NCI-H82 (cell line): ENCODE data around the gene RPS6KC1.
A peak's percentile ranks its signal among the peaks of the same experiment; 100 is the strongest.
"Not testable (repeated sequence)": the region's sequence is repeated elsewhere in the genome, so short reads cannot be mapped to it uniquely, and the experiment has no call there.

Experiments used
- DNase-seq: peaks from one replicate; lab custom pipeline; 2025; lab: John Stamatoyannopoulos, UW

The RPS6KC1 gene, protein sequence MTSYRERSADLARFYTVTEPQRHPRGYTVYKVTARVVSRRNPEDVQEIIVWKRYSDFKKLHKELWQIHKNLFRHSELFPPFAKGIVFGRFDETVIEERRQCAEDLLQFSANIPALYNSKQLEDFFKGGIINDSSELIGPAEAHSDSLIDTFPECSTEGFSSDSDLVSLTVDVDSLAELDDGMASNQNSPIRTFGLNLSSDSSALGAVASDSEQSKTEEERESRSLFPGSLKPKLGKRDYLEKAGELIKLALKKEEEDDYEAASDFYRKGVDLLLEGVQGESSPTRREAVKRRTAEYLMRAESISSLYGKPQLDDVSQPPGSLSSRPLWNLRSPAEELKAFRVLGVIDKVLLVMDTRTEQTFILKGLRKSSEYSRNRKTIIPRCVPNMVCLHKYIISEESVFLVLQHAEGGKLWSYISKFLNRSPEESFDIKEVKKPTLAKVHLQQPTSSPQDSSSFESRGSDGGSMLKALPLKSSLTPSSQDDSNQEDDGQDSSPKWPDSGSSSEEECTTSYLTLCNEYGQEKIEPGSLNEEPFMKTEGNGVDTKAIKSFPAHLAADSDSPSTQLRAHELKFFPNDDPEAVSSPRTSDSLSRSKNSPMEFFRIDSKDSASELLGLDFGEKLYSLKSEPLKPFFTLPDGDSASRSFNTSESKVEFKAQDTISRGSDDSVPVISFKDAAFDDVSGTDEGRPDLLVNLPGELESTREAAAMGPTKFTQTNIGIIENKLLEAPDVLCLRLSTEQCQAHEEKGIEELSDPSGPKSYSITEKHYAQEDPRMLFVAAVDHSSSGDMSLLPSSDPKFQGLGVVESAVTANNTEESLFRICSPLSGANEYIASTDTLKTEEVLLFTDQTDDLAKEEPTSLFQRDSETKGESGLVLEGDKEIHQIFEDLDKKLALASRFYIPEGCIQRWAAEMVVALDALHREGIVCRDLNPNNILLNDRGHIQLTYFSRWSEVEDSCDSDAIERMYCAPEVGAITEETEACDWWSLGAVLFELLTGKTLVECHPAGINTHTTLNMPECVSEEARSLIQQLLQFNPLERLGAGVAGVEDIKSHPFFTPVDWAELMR

DNA sequence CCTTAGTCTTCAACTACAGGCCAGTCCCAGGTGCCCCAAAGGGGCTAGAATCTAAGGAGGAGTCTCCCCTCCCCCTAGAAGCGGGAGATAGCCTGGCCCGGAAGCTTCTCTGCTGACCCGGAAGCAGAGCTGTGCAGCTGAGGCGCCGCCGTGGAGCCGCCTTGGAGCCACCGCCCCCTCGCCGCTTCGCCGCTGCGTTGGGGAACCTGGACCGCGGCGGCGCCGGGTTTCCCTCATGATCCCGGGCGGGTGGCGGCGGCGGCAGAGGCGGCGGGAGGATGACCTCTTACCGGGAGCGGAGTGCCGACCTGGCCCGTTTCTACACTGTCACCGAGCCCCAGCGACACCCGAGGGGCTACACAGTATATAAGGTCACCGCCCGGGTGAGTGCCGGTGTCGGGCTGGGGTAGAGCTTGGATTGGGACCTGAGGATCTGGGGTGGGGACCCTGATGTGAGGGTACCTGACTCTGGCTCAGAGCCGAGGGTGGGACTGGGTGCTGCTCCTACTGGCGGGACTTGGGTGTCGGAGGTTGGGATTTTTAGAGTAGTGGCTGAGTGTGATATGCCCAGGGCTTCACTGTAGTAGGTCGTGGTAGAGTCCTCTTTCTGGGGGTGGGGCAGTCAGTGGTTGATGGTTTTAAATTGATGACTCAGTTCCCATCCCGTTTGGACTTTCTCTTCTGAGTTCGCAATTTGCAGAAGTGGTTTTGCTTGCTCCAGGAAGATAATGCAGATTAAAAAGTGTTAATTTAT, at the start of gene RPS6KC1:
Gene RPS6KC1, plus strand, starts transcription at position 115 of the 754 bp plus-strand sequence. Its CDS starts 164 bp downstream, at position 279.
- peak; percentile 95 for DNase-seq

DNA sequence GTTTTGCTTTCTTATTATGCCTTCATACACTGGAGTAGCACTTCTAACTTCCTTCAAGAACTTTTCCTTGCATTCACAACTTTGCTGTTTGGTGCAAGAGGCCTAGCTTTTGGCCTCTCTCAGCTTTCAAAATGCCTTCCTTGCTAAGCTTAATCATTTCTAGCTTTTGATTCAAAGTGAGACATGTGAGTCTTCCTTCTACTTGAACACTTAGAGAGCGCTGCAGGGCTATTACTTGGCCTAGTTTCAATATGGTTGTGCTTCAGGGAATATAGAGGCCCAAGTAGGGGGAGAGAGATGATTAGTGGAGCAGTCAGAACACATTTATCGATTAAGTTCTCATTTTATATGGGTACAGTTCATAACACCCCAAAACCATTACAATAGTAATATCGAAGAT, 47.8 kb upstream of the RPS6KC1 start:
- DNase-seq = no peak

DNA sequence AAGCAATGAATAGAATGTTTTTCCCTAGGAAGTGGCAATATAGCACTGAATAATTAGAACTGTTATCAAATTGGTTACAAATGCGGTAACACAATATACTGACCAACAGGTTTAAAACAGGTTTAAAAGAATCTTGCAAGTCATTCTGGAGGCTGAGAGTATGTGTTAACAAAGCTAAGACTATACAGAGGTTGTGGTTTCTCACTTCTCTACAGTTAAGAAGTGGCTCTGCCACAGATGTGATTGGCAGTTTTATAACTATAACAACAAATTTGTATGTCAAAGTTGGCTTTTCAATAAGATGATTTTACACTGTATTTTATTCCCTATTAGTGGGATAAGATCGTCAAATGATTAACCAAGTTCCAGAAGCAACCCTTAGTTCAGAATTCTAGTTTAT, 42.5 kb upstream of the RPS6KC1 start:
- DNase-seq = no peak

DNA sequence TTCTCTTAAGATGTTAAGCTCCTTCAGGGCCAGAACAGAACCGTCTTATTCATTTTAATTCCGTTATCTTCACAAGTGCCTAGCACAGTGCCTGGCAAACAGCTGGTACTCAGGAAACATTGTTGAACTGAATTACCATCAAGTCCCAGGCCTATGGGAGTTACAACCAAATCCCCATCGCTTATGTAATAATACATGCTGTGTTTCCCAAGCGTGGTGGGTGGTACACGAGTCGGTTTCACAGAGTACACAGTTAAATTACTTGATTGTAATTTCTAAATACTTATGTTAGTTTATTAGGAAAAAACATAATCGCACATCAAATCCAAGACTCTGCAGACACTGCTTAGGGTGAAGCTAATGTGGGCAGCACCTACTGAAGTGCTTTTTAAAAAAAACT, 36.4 kb upstream of the RPS6KC1 start:
- peak; percentile 62 for DNase-seq

DNA sequence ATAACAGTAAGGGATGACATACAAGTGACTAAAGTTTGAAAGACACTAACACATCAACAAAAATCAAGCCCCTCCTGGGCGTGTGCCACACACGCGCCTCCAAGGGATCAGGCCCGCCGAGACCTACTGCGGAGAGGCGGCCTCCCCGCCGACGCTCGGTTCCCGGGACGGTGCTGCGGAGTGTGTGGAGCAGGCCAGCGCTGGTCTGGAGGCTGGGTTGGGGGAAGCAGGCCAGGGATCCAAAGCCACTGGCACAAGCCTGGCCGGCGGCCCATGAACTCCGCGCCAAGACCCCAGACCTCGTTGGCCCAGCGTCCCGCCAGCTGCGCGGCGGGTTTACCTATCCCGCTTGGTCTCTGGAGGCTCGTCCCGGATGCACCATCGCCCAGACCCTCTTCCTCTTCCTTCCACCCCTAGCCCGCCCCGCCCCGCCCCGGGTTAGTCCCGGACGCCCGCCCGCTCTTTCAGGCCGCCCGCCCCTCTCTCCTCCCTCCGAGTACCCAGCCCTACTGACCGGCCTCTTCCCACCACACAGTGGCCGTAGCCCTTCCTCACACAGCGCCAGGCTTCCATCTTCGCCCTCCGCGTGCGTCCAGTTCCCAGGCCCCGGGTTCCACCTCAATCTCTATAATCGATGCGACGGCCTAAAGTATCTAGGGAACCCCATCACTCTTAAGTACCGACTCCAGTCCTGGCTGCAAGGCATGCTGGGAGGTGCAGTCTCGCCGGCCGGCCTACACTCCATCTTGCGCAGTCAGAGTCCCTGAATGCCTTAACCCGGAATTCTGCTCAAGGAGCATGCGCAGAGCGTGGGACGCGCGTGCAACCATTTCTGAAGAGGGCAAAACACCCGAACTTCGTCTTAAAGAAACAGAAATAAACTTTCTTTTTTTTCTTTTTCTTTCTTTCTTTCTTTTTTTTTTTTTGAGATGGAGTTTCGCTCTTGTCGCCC, 35.7 kb upstream of the RPS6KC1 start, which contains the start of gene ANGEL2:
Gene ANGEL2, minus strand, starts transcription at position 769 of the 952 bp plus-strand sequence. Its CDS starts 196 bp downstream, at position 573.
- DNase-seq = peak; percentile 99

DNA sequence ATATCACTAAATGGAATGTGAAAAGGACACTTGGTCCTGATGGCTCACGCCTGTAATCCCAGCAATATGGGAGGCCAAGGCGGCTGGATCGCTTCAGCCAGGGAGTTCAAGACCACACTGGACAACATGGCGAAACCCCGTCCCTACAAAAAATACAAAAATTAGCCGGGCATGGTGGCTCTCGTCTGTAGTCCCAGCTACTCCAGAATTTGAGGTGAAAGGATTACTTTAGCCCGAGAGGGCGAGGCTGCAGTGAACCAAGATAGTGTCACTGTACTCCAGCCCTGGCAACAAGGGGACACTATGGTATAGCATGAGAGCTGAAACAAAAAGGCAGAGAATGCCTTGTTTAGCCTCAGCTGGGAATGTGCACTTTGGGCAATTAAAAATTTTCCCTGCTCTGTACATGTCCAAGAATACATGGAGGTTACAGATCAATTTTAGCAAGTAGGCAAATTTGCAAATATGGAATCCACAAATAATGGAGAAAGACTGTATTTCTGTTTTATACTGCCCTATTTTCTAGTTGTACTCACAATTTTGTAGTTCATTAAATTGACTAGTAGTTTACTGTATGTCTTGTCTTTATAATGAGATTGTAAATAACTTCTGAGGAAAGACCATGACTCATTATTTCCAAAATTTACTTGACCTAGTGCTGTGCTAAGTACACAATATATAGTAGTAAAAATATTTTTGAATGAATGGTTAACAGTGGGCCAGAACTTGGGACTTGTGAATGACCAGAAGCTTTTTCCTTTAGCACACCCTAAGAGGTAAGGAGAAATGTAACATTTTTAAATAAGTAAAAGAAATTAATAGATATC, 33.4 kb upstream of the RPS6KC1 start:
- no peak for DNase-seq

DNA sequence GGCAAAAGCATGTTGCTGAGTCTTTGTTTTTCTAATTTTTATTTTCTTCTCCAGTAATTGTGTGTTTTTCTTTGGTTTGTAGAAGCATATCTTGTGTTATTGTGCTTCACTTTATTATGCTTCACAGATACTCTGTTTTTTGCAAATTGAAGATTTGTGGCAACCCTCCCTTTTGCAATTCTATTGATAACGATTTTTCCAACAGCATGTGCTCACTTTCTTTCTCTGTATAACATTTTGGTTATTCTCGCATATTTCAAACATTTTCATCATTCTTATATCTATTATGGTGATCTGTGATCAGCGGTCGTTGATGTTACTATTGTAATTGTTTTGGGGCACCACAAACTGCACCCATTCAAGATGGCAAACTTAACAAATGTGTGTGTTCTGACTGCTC, 31.6 kb upstream of the RPS6KC1 start:
- DNase-seq = no peak

DNA sequence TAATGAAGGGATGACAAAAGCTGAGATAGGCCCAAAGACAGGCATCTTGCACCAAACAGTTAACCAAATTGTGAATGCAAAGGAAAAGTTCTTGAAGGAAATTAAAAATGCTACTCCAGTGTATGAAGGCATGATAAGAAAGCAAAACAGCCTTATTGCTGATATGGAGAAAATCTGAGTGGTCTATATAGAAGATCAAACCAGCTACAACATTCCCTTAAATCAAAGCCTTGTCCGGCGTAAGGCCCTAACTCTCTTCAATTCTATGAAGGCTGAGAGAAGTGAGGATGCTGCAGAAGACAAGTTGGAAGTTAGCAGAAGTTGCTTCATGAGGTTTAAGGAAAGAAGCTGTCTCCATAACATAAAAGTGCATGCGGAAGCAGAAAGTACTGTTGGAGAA, 31.0 kb upstream of the RPS6KC1 start:
- no peak for DNase-seq

DNA sequence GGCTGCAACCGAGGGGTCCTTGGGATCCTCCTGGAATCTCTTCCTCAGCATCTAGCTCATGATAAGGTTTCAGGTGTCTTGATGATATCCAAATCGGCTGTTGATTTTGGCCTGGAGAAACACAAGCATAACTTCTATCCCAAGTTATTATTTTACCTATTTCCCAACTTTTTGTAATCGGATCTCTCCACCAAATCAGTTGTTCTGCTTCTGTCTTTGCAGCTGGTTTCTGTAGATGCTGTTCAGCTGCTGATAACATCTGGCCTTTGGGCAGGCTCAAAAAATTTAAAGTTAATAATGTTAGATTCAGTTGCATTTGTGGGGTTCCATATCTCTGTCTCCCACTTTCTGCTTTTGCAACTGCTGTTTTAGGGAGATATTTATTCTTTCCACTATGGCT, 24.0 kb upstream of the RPS6KC1 start:
- not testable (repeated sequence) for DNase-seq

DNA sequence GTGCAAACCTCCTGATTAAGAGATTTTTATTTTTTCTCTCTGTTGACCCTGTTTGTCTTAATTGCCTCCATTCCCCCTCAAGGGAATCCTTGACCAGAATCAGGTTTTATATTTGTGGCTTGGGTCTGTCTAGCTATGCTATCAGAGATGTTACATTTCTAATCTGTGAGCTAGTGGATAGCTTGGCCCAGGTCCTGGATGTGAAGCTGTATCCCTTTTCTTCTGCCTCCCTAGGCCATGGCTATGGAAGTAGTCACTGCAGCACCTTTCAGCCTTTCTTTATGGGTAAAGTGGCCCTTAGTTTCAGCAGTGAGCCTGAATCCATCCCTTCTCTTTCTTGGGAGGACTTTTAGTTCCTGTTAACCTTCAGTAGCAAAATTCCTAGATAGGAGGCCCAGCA, 18.4 kb upstream of the RPS6KC1 start:
- DNase-seq = peak; percentile 20

DNA sequence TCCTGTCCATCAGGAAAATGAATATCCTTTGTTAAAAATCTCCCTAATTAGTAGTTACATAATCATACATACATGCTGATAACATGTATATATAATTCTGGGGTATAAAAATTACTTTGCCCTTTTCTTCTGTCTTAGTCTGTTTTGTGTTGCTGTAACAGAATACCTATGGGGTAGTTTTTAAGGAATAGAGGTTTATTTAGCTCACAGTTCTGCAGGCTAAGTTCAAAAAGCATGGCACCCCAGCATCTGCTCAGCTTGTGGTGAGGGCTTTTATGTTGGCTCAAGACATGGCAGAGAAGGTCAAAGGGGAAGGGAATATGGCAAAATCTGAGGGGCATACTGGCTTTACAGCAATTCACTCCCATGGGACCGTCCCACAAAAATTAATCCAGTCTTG, 16.3 kb upstream of the RPS6KC1 start:
- no peak for DNase-seq

DNA sequence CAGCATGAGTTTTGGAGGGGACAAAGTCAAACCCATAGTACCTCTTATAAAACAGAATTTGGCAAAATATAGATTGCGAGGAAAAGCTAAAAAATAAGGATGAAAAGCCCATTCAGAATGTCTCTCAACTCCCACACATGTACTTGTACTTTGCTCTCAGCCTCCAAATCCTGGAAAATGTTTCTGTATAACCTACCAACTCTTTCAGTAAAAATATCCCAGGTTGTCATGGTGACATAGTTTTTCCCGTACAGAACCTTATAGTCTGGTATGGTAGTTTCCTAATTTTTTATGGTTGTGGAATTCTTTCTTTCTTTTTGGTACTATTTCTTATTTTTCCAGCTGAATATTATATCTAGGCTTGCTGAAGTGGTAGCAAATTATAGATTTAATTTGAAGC, 15.5 kb upstream of the RPS6KC1 start:
- DNase-seq = no peak

DNA sequence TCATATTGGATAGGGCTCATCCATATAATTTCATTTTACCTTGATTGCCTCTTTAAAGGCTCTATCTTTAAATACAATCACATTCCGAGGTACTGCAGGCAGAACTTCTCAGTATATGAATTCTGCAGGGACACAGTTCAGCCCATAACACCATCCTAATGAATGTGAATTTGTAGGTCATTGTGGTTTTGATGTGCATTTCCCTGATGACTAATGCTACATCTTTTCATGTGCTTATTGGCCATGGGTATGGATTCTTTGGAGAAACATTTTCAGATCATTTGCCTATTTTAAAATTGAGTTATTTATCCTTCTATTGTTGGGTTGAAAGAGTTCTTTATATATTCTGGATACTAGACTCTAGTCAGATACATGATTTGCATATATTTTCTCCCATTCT, 9.6 kb upstream of the RPS6KC1 start:
- no peak for DNase-seq

DNA sequence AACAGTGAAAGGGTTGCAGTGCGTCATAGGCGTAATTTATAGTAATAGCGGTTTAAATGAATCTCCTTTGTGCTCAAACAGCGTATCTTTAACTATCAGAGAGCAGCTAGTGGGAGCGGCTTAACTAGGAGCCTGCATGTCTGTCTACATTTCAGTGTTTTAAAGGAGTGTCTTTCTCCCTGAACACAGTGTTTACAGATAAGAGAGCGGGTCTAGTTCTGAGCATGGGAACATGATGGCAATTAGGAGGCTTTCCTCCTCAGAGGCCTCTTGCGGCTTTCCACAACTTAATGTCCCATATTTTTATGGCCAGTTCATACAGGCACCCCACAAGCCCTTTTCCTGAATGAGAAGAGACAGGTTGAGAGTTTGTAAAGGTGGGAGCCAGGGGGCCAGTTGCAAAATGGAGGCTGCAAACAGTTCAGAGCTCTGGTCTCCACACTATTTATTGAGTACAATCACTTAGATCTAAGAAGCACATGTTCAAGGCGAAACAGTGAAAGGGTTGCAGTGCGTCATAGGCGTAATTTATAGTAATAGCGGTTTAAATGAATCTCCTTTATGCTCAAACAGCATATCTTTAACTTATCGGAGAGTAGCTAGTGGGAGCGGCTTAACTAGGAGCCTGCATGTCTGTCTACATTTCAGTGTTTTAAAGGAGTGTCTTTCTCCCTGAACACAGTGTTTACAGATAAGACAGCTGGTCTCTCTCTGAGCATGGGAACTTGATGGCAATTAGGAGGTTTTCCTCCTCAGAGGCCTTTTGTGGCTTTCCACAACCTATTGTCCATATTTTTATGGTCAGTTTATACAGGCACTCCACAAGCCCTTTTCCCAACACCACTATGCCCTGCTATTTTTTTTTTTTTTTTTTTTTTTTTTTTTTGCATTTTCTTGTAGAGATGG, 5.5 kb upstream of the RPS6KC1 start:
- not testable (repeated sequence) for DNase-seq

DNA sequence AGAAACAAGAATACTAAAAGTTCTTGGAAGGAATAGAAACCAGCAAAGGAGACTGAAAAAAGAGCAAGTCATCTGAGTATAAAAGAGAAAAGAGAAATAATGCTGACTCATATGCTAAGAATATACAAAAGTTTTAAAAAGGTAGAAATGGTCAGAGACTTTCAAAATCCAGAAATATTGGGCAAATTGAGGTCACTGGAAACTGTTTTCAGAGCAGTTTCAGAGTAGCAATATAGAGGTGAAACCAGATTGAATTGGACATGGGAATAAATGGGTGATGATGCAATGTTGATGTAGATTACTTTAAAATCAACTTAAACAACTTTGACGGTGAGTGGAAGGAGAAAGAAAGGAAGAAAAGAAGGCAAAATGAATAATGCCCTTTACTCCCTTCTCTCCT, 1.8 kb upstream of the RPS6KC1 start:
- DNase-seq = no peak

DNA sequence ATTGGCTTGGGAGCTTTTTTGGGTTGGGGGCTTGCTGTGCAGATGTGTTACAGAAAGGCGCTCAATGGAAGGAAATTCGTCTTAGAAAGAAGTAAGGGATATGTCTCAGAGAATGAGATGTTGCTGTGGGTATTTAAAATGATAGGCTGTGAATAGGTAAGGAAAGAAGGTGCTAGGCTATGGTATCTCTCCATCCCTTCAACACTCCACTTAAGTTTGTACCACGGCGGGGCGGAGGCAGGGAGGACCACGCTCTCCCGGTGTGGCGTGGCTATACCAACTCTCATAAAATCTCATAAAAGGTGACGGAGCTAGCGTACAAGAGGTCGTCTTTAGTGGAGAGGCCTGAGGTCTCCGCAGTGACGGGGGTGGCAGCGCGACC, 305 bp upstream of the RPS6KC1 start:
- DNase-seq = no peak

DNA sequence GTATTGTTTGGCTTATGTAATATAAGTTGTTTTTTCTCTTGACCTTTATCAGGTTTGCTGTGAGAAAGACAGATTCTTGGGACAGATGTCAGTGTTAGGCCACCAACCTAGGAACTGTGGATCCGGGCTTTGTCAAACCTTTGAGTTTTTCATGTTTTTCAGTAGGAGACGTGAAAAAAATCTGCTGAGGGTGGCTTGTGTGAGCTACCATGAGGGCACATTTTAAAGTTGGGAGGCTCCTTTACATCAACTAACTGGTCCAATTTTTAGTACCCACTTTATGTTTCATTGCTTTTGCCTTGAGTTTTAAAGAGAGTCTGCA, 801 bp downstream of the RPS6KC1 start:
- DNase-seq = no peak

DNA sequence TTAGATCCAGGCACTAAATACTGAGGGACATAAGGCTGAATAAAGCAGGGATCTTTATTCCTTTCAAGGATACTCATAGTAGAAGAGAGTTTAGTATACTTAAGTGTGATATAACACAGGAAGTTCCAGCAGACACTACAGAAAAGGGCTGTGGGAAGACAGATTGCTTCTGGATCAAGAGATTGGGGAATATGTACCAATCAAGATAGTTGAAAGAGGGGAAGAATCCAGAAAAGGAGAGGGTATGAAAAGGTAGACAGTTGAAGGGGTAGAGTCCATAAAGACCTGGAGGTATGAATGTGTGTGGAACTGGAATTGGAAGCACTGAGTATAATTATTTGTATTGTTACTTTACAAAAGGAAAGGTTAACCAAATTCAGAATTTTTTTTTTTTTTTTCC, 2.4 kb downstream of the RPS6KC1 start:
- DNase-seq = no peak

DNA sequence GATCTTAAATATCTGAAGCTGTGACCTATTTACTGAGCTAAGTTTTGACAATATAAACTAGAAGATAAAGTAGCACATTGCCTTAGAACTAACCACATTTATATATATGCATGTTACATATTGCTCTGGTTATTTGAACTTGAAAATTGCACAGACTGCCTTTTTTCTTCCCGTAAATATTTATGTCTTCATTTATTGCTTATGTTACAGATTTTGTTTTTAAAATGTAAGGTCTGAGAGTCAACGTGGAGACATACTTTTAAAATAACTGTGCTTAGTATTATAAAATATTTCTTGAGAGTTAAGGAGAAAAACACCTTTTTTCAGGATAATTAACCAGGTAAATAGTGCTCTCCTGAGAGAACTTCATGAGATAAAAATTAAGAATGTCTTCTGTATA, 3.1 kb downstream of the RPS6KC1 start:
- no peak for DNase-seq
